ENCODE measurements around the gene EIF2D. TPM values are rescaled to one million over a fixed set of nuclear protein-coding genes. Genes with fewer than 3 reads are reported as not detected.

The EIF2D gene
- total and polyA plus RNA-seq, 7 experiments from 2014 or later, result 33.5 to 73.0 (median 53.4) TPM

DNA sequence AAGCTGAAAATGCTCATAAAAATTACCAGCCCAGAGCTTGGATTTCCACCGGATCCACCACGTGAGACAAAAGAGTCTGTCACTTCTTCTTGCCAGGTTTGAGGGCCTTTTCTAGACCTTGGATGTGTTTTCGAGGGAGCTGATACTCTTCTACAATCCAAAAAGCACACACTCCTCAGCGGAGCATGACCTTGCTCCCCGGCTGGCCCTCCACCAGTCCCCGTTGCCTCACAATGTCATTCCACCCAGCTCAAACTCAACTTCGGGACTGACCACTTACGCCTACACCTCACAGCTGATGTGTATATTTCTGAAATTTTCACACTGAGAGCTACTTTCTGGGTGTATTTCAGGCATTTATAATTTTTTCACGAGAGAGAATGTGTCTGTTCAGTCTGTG lies 20.6 kb downstream of the EIF2D start:
- DNase-seq (no peak), ATAC-seq (no peak)
- Mint-ChIP-seq H3K4me1 (peaks cover 22 to 59% (median 40%) of the 10 kb centered on the region in 7 donors), H3K4me3 (no peak overlapping the region), H3K9me3 (peaks cover 0 to 2% (median 0%) of the 10 kb centered on the region in 11 donors), H3K27ac (peak overlapping the region in 8 of 9 donors; percentile 51 to 91 (median 85)), H3K36me3 (peaks cover 5 to 55% (median 35%) of the 10 kb centered on the region in 5 donors), H3K27me3 (no peaks in the 10 kb centered on the region)
- ChIA-PET POLR2A (interaction anchor here (0.8 to 1.2 kb wide), 4 partner anchors 12 to 33 kb away, joined by 3 read pairs; partner anchors contain the start of gene EIF2D), CTCF (interaction anchor here (0.7 to 3.5 kb wide), 9 partner anchors 8 to 121 kb away, joined by 3 to 21 read pairs (median 3); no protein-coding TSS in a partner anchor)
- no peaks in the 10 kb centered on the region for H3K9me3 ChIP-seq (ENCODE audit: control insufficient read depth in 2 of 3, low read length in 3 of 3)
- no peak overlapping the region for H3K27ac ChIP-seq (ENCODE audit: low read depth, low read length)
- no peak overlapping the region for H3K4me3 ChIP-seq (ENCODE audit: low read length)
- no peaks in the 10 kb centered on the region for H3K27me3 ChIP-seq (ENCODE audit: control insufficient read depth in 2 of 2, insufficient read depth in 2 of 2, low read length in 2 of 2)
- peaks cover 7 to 19% of the 10 kb centered on the region in 2 donors for H3K4me1 ChIP-seq (ENCODE audit: control insufficient read depth in 2 of 2, insufficient read depth in 2 of 2, low read length in 2 of 2)
- peaks cover 20 to 89% (median 21%) of the 10 kb centered on the region in 3 experiments for H3K36me3 ChIP-seq (ENCODE audit: control insufficient read depth in 2 of 3, insufficient read depth in 3 of 3, low read length in 3 of 3)
- intact Hi-C loops (cut with micrococcal nuclease), result loop anchor here in 1 of 2 donors (2.0 kb wide), 1 partner anchor 17 kb away; no protein-coding TSS in a partner anchor

DNA sequence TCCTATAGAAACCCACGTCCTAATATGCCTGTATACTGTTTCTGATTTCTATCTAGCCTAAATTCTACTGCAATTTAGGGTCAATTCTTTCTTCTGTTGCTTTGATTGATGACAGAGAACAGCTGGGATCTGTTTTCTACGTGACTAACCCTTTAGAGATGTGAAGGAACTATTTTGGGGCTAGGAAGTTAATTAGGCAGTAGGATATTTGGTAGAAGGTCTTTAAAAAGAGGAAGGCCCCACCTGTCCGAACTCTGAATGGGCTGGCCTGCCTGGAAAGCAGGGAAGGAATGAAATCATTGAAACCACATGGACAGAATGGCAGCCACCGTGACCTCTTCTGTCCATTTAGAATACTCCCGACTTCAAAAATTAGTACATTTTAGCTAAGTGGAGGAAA lies 21.0 kb downstream of the EIF2D start:
- POLR2A ChIA-PET, result interaction anchor here (0.8 to 1.2 kb wide), 4 partner anchors 11 to 32 kb away, joined by 3 read pairs; partner anchors contain the start of gene EIF2D
- no peaks in the 10 kb centered on the region for H3K27me3 Mint-ChIP-seq
- no peak for DNase-seq
- Histone ChIP-seq H3K9me3 (ENCODE audit: control insufficient read depth in 2 of 3, low read length in 3 of 3) (no peaks in the 10 kb centered on the region), H3K4me3 (ENCODE audit: low read length) (no peak overlapping the region), H3K27ac (ENCODE audit: low read depth, low read length) (peak overlapping the region; percentile 16), H3K36me3 (ENCODE audit: control insufficient read depth in 2 of 3, insufficient read depth in 3 of 3, low read length in 3 of 3) (peaks cover 21 to 90% (median 25%) of the 10 kb centered on the region in 3 experiments), H3K27me3 (ENCODE audit: control insufficient read depth in 2 of 2, insufficient read depth in 2 of 2, low read length in 2 of 2) (no peaks in the 10 kb centered on the region), H3K4me1 (ENCODE audit: control insufficient read depth in 2 of 2, insufficient read depth in 2 of 2, low read length in 2 of 2) (peaks cover 7 to 19% of the 10 kb centered on the region in 2 donors)
- H3K27ac Mint-ChIP-seq, result peak overlapping the region in 8 of 9 donors; percentile 48 to 91 (median 80)
- H3K4me1 Mint-ChIP-seq, result peaks cover 21 to 64% (median 44%) of the 10 kb centered on the region in 7 donors
- CTCF ChIA-PET, result interaction anchor here (0.6 to 3.5 kb wide), 7 partner anchors 11 to 1232 kb away, joined by 3 to 21 read pairs (median 4); no protein-coding TSS in a partner anchor
- H3K4me3 Mint-ChIP-seq, result peak overlapping the region in 2 of 10 donors; percentile 31 to 70
- peaks cover 0 to 2% (median 0%) of the 10 kb centered on the region in 11 donors for H3K9me3 Mint-ChIP-seq
- no peak for ATAC-seq
- peaks cover 4 to 54% (median 37%) of the 10 kb centered on the region in 5 donors for H3K36me3 Mint-ChIP-seq
- intact Hi-C loops (cut with micrococcal nuclease), result loop anchor here in 1 of 2 donors (2.0 kb wide), 1 partner anchor 16 kb away; no protein-coding TSS in a partner anchor

- ChIA-PET CTCF (interaction anchor here (1.5 kb wide), 1 partner anchor 34 kb away, joined by 3 read pairs; no protein-coding TSS in a partner anchor), POLR2A (no interaction called here)
- Histone ChIP-seq H3K4me3 (ENCODE audit: low read length) (no peak overlapping the region), H3K9me3 (ENCODE audit: control insufficient read depth in 2 of 3, low read length in 3 of 3) (no peaks in the 10 kb centered on the region), H3K27me3 (ENCODE audit: control insufficient read depth in 2 of 2, insufficient read depth in 2 of 2, low read length in 2 of 2) (no peaks in the 10 kb centered on the region), H3K4me1 (ENCODE audit: control insufficient read depth in 2 of 2, insufficient read depth in 2 of 2, low read length in 2 of 2) (peaks cover 7 to 19% of the 10 kb centered on the region in 2 donors), H3K36me3 (ENCODE audit: control insufficient read depth in 2 of 3, insufficient read depth in 3 of 3, low read length in 3 of 3) (peaks cover 23 to 90% (median 29%) of the 10 kb centered on the region in 3 experiments), H3K27ac (ENCODE audit: low read depth, low read length) (peak overlapping the region; percentile 28)
- peak; percentile 84 for ATAC-seq
- Mint-ChIP-seq H3K36me3 (peaks cover 5 to 45% (median 29%) of the 10 kb centered on the region in 5 donors), H3K27ac (peak overlapping the region; percentile 27 to 91 (median 80)), H3K9me3 (peaks cover 0 to 2% (median 0%) of the 10 kb centered on the region in 11 donors), H3K27me3 (no peaks in the 10 kb centered on the region), H3K4me1 (peaks cover 21 to 70% (median 45%) of the 10 kb centered on the region in 7 donors), H3K4me3 (peak overlapping the region in 2 of 10 donors; percentile 70 to 75)
- intact Hi-C loops (cut with micrococcal nuclease), result loop anchor here in 1 of 2 donors (1.0 to 2.0 kb wide), 4 partner anchors 10 to 33 kb away; partner anchors contain the start of gene EIF2D
- DNase-seq, result peak in 3 of 9 donors; percentile 31 to 60 (median 36)
Observed at GRCh38 chr1:206590025-206590758, 22.1 kb downstream of the EIF2D start.

DNA sequence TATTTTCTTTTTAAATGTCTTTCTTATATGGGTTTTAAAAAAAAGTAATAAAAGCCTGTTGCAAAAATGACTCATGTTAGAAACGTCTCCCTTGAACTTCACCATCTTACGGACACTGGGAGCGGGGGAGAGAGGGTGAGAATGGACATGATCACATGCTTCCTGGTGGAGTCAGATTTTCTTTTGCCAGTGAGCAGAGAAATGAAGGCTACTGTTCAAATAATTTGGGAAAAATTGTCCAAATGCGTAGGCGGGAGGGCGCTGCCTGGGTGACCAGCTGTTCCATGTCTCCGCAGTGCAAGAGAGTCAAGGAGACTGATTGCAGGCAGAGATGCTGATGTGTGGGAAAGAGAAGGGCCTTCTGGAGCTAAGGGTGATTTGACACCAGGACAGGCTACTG lies 23.1 kb downstream of the EIF2D start:
- no peaks in the 10 kb centered on the region for H3K27me3 ChIP-seq (ENCODE audit: control insufficient read depth in 2 of 2, insufficient read depth in 2 of 2, low read length in 2 of 2)
- ChIA-PET CTCF (interaction anchor here (0.9 to 2.2 kb wide), 3 partner anchors 29 to 44 kb away, joined by 3 to 16 read pairs (median 3); no protein-coding TSS in a partner anchor), POLR2A (interaction anchor here (30.7 kb wide), 1 partner anchor 30 kb away, joined by 722 read pairs; no protein-coding TSS in a partner anchor)
- ATAC-seq (no peak), DNase-seq (no peak)
- Mint-ChIP-seq H3K4me3 (peak overlapping the region in 3 of 10 donors; percentile 49 to 72 (median 53)), H3K27me3 (no peaks in the 10 kb centered on the region), H3K27ac (peak overlapping the region in 7 of 9 donors; percentile 21 to 91 (median 88)), H3K9me3 (peaks cover 0 to 2% (median 0%) of the 10 kb centered on the region in 11 donors), H3K36me3 (peaks cover 9 to 42% (median 30%) of the 10 kb centered on the region in 5 donors), H3K4me1 (peaks cover 23 to 78% (median 51%) of the 10 kb centered on the region in 7 donors)
- no peak overlapping the region for H3K4me3 ChIP-seq (ENCODE audit: low read length)
- peaks cover 11 to 19% of the 10 kb centered on the region in 2 donors for H3K4me1 ChIP-seq (ENCODE audit: control insufficient read depth in 2 of 2, insufficient read depth in 2 of 2, low read length in 2 of 2)
- peaks cover 29 to 92% (median 34%) of the 10 kb centered on the region in 3 experiments for H3K36me3 ChIP-seq (ENCODE audit: control insufficient read depth in 2 of 3, insufficient read depth in 3 of 3, low read length in 3 of 3)
- H3K27ac ChIP-seq (ENCODE audit: low read depth, low read length), result no peak overlapping the region
- intact Hi-C loops (cut with micrococcal nuclease), result no loop called here
- H3K9me3 ChIP-seq (ENCODE audit: control insufficient read depth in 2 of 3, low read length in 3 of 3), result no peaks in the 10 kb centered on the region

- Mint-ChIP-seq H3K9me3 (peaks cover 0 to 2% (median 0%) of the 10 kb centered on the region in 11 donors), H3K4me1 (peaks cover 25 to 85% (median 57%) of the 10 kb centered on the region in 7 donors), H3K36me3 (peaks cover 10 to 44% (median 35%) of the 10 kb centered on the region in 5 donors), H3K4me3 (peak overlapping the region in 1 of 10 donors; percentile 33), H3K27me3 (no peaks in the 10 kb centered on the region), H3K27ac (peak overlapping the region; percentile 7 to 91 (median 80))
- H3K36me3 ChIP-seq (ENCODE audit: control insufficient read depth in 2 of 3, insufficient read depth in 3 of 3, low read length in 3 of 3), result peaks cover 33 to 91% (median 41%) of the 10 kb centered on the region in 3 experiments
- DNase-seq (no peak), ATAC-seq (no peak)
- ChIA-PET POLR2A (interaction anchor here (0.8 to 30.7 kb wide), 3 partner anchors 29 to 48 kb away, joined by 3 to 722 read pairs (median 3); no protein-coding TSS in a partner anchor), CTCF (interaction anchor here (0.6 to 2.2 kb wide), 6 partner anchors 19 to 88 kb away, joined by 3 to 16 read pairs (median 3); no protein-coding TSS in a partner anchor)
- no peaks in the 10 kb centered on the region for H3K27me3 ChIP-seq (ENCODE audit: control insufficient read depth in 2 of 2, insufficient read depth in 2 of 2, low read length in 2 of 2)
- intact Hi-C loops (cut with micrococcal nuclease), result no loop called here
- peaks cover 17 to 21% of the 10 kb centered on the region in 2 donors for H3K4me1 ChIP-seq (ENCODE audit: control insufficient read depth in 2 of 2, insufficient read depth in 2 of 2, low read length in 2 of 2)
- no peak overlapping the region for H3K4me3 ChIP-seq (ENCODE audit: low read length)
- no peaks in the 10 kb centered on the region for H3K9me3 ChIP-seq (ENCODE audit: control insufficient read depth in 2 of 3, low read length in 3 of 3)
- no peak overlapping the region for H3K27ac ChIP-seq (ENCODE audit: low read depth, low read length)
Observed at GRCh38 chr1:206588492-206588891, 23.8 kb downstream of the EIF2D start.

- ChIA-PET POLR2A (interaction anchor here (0.8 to 30.7 kb wide), 5 partner anchors 13 to 47 kb away, joined by 3 to 722 read pairs (median 6); no protein-coding TSS in a partner anchor), CTCF (interaction anchor here (0.6 to 2.2 kb wide), 6 partner anchors 19 to 88 kb away, joined by 3 to 16 read pairs (median 3); no protein-coding TSS in a partner anchor)
- Mint-ChIP-seq H3K27ac (peak overlapping the region in 5 of 9 donors; percentile 32 to 91 (median 88)), H3K4me1 (peaks cover 30 to 88% (median 62%) of the 10 kb centered on the region in 7 donors), H3K27me3 (no peaks in the 10 kb centered on the region), H3K9me3 (peaks cover 0 to 2% (median 0%) of the 10 kb centered on the region in 11 donors), H3K36me3 (peaks cover 13 to 45% (median 34%) of the 10 kb centered on the region in 5 donors), H3K4me3 (no peak overlapping the region)
- no peak overlapping the region for H3K27ac ChIP-seq (ENCODE audit: low read depth, low read length)
- no peak overlapping the region for H3K4me3 ChIP-seq (ENCODE audit: low read length)
- no peak for ATAC-seq
- no peak for DNase-seq
- peaks cover 23 to 27% of the 10 kb centered on the region in 2 donors for H3K4me1 ChIP-seq (ENCODE audit: control insufficient read depth in 2 of 2, insufficient read depth in 2 of 2, low read length in 2 of 2)
- H3K9me3 ChIP-seq (ENCODE audit: control insufficient read depth in 2 of 3, low read length in 3 of 3), result no peaks in the 10 kb centered on the region
- intact Hi-C loops (cut with micrococcal nuclease), result no loop called here
- H3K36me3 ChIP-seq (ENCODE audit: control insufficient read depth in 2 of 3, insufficient read depth in 3 of 3, low read length in 3 of 3), result peaks cover 36 to 91% (median 43%) of the 10 kb centered on the region in 3 experiments
- H3K27me3 ChIP-seq (ENCODE audit: control insufficient read depth in 2 of 2, insufficient read depth in 2 of 2, low read length in 2 of 2), result no peaks in the 10 kb centered on the region
Observed at GRCh38 chr1:206587904-206588303, 24.4 kb downstream of the EIF2D start.
